SK-N-SH (cell line): ENCODE measurements around the gene BNIP5.
A peak's percentile ranks its signal among the peaks of the same experiment; 100 is the strongest.

Experiments used
- CHD2 ChIP-seq: fragments of 150-350 bp; IDR thresholded peaks from 2 replicates; pipeline ENCODE4 v1.6.1; 2018; ENCODE audit warnings: low read length; ENCODE audit not compliant: partially characterized antibody
- TAF1 ChIP-seq: IDR thresholded peaks from 2 replicates; pipeline ENCODE4 v1.6.1; 2012; ENCODE audit warnings: low read depth, mild to moderate bottlenecking, low read length, moderate library complexity, borderline replicate concordance
- TCF12 ChIP-seq: IDR thresholded peaks from 2 replicates; pipeline ENCODE4 v1.4.0; 2012
- TF ChIP-seq, protein P1 (sequence below): fragments of 200-600 bp; sonication (generic); IDR thresholded peaks from 2 replicates; pipeline ENCODE4 v1.6.1; 2017; ENCODE audit warnings: antibody characterized with exemption, mild to moderate bottlenecking, moderate library complexity
- TF ChIP-seq, protein P2 (sequence below): IDR thresholded peaks from 2 replicates; pipeline ENCODE4 v1.4.0; 2012; ENCODE audit warnings: low read depth
- TF ChIP-seq, protein P3 (sequence below): IDR thresholded peaks from 2 replicates; pipeline ENCODE4 v1.6.1; 2012; ENCODE audit warnings: mild to moderate bottlenecking, low read depth, low read length, moderate library complexity
- TF ChIP-seq, protein P4 (sequence below): IDR thresholded peaks from 2 replicates; pipeline ENCODE4 v1.4.0; 2012; ENCODE audit warnings: low read depth, borderline replicate concordance
- TF ChIP-seq, protein P5 (sequence below): IDR thresholded peaks from 2 replicates; pipeline ENCODE4; 2012

DNA sequence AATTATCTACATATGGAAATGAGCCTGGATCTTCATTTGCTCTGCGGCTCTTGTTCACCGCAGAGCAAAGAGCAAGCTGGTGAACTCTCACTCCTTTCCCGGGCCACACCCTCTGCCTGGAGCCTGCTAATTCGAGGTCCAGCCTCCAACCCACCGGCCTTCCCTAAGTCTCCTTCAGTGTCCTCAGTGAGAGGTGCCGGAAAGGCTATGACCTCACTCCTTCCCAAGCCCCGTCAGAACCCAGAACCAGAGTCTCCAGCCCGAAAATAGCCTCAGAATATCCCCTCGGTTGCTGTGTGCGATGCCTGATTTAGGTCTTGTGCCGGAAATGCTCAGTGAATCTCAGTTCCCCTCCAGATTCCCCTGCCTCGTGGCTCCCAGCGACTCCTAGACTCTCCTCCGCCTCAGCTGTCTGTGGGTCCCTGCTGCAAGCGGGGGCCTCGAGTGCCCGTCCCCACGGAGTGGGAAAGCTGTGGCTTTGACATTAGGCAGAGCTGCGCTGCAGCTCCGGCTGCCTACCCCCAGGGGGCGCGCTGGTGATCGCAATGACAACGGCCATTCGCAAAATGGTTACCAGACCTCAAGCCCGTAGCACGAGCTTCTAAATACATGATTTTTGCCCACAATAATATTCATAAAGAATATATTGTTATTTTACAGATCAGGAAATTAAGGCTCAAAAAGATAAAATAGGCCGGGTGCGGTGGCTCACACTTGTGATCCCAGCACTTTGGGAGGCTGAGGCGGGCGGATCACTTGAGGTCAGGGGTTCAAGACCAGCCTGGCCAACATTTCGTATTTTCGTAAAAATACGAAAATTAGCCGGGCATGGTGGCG, 4.1 kb upstream of the BNIP5 start:
- TF ChIP-seq, protein P1, sequence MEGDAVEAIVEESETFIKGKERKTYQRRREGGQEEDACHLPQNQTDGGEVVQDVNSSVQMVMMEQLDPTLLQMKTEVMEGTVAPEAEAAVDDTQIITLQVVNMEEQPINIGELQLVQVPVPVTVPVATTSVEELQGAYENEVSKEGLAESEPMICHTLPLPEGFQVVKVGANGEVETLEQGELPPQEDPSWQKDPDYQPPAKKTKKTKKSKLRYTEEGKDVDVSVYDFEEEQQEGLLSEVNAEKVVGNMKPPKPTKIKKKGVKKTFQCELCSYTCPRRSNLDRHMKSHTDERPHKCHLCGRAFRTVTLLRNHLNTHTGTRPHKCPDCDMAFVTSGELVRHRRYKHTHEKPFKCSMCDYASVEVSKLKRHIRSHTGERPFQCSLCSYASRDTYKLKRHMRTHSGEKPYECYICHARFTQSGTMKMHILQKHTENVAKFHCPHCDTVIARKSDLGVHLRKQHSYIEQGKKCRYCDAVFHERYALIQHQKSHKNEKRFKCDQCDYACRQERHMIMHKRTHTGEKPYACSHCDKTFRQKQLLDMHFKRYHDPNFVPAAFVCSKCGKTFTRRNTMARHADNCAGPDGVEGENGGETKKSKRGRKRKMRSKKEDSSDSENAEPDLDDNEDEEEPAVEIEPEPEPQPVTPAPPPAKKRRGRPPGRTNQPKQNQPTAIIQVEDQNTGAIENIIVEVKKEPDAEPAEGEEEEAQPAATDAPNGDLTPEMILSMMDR = peak; percentile 98
- TF ChIP-seq, protein P2, sequence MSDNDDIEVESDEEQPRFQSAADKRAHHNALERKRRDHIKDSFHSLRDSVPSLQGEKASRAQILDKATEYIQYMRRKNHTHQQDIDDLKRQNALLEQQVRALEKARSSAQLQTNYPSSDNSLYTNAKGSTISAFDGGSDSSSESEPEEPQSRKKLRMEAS = peak; percentile 58; the same call in 1 of the 2 replicates
- TF ChIP-seq CHD2 (no peak), TCF12 (no peak), TAF1 (no peak)
- TF ChIP-seq, protein P3, sequence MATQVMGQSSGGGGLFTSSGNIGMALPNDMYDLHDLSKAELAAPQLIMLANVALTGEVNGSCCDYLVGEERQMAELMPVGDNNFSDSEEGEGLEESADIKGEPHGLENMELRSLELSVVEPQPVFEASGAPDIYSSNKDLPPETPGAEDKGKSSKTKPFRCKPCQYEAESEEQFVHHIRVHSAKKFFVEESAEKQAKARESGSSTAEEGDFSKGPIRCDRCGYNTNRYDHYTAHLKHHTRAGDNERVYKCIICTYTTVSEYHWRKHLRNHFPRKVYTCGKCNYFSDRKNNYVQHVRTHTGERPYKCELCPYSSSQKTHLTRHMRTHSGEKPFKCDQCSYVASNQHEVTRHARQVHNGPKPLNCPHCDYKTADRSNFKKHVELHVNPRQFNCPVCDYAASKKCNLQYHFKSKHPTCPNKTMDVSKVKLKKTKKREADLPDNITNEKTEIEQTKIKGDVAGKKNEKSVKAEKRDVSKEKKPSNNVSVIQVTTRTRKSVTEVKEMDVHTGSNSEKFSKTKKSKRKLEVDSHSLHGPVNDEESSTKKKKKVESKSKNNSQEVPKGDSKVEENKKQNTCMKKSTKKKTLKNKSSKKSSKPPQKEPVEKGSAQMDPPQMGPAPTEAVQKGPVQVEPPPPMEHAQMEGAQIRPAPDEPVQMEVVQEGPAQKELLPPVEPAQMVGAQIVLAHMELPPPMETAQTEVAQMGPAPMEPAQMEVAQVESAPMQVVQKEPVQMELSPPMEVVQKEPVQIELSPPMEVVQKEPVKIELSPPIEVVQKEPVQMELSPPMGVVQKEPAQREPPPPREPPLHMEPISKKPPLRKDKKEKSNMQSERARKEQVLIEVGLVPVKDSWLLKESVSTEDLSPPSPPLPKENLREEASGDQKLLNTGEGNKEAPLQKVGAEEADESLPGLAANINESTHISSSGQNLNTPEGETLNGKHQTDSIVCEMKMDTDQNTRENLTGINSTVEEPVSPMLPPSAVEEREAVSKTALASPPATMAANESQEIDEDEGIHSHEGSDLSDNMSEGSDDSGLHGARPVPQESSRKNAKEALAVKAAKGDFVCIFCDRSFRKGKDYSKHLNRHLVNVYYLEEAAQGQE = no peak
- TF ChIP-seq, protein P4, sequence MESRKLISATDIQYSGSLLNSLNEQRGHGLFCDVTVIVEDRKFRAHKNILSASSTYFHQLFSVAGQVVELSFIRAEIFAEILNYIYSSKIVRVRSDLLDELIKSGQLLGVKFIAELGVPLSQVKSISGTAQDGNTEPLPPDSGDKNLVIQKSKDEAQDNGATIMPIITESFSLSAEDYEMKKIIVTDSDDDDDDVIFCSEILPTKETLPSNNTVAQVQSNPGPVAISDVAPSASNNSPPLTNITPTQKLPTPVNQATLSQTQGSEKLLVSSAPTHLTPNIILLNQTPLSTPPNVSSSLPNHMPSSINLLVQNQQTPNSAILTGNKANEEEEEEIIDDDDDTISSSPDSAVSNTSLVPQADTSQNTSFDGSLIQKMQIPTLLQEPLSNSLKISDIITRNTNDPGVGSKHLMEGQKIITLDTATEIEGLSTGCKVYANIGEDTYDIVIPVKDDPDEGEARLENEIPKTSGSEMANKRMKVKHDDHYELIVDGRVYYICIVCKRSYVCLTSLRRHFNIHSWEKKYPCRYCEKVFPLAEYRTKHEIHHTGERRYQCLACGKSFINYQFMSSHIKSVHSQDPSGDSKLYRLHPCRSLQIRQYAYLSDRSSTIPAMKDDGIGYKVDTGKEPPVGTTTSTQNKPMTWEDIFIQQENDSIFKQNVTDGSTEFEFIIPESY = no peak
- TF ChIP-seq, protein P5, sequence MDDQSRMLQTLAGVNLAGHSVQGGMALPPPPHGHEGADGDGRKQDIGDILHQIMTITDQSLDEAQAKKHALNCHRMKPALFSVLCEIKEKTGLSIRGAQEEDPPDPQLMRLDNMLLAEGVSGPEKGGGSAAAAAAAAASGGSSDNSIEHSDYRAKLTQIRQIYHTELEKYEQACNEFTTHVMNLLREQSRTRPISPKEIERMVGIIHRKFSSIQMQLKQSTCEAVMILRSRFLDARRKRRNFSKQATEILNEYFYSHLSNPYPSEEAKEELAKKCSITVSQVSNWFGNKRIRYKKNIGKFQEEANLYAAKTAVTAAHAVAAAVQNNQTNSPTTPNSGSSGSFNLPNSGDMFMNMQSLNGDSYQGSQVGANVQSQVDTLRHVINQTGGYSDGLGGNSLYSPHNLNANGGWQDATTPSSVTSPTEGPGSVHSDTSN = no peak
